GM21576 (cell line): Measurements from ENCODE around the gene CDH11.

Experiments used
- ATAC-seq: cut with Tn5 transposase; IDR thresholded peaks from one replicate; pipeline ENCODE4 v1.9.1; 2021; ENCODE audit warnings: mild to moderate bottlenecking, moderate library complexity; ENCODE audit not compliant: unreplicated experiment

The CDH11 gene

GRCh38 chr16:64983963-64984362 is 137.9 kb downstream of the CDH11 start:
- no peak for ATAC-seq

DNA sequence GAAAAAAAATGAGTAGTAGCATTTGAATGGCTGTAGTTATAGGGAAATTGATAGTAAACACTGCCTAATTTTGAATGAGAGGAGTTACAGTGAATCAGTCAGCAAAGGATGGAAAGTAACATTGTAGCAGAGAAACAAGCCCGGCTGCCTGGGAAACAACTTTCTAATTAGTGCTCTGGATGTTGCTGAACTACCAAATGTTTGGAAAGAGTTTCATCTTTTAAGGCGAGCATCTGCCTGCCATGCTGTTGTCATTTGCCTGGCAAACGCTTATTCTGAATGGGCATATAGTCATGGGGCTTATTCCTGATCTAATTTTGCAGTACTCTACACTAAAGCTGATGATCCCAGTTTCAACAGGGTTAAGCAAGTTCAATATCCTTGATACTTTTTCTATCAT is 138.6 kb downstream of the CDH11 start:
- ATAC-seq = no peak

- no peak for ATAC-seq
Observed at GRCh38 chr16:64982581-64982980, 139.3 kb downstream of the CDH11 start.

- ATAC-seq = no peak
Observed at GRCh38 chr16:64981568-64982281, 140.1 kb downstream of the CDH11 start.

DNA sequence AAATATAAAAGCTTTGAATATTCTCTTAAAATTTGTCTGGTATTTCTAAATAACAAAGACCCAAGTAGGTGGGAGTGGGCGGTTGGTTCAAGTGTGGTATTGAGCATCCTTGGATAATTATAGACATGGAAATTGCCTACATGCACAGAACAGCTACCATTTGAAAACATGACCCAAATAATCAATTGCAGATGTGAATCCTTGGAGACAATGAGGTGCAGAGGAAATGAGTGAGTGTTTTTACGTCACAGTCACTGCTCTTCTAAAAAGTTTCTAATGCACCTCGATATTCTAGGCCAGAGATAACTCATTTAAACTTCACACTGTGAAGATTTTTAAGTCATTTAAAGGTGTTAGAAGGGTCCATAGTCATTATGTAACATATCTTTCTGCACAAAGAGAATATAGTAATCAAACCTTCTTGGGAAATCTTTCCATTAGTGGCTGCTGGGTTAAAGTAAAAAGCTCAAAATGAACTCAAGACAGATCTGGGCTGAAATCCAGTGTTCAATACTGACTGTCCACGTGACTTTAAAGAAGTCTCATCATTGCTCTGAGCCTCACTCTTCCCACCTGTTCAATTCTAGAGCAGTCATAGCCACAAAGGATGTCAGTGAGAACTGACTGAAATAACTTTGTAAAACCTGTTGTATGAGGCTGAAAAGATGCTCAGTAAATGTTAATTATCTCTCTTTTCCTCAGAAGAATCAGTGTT is 144.5 kb downstream of the CDH11 start:
- no peak for ATAC-seq

DNA sequence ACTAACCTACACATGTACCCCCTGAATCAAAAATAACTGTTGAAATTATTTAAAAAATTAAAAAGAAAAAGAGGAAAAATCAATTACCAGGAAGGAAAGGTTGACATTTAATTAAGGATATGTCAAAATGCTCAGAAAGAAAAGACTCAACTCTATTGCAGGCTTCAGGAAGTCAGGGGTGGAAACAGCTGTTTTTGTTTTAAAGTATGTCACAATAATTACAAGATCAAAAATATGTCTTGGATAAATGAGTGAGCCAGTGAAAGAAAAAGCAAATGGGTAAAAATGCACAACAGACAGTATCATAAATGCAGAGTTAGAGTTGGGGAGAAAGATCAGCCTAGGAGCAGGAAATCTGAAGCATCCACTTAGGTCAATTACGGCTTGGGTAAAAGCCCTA is 146.0 kb downstream of the CDH11 start:
- no peak for ATAC-seq

GRCh38 chr16:64974381-64974780 is 147.5 kb downstream of the CDH11 start:
- ATAC-seq = no peak

GRCh38 chr16:64973171-64973570 is 148.7 kb downstream of the CDH11 start:
- no peak for ATAC-seq

GRCh38 chr16:64971171-64971570 is 150.7 kb downstream of the CDH11 start:
- ATAC-seq = no peak

- ATAC-seq = no peak
Observed at GRCh38 chr16:64969221-64969620, 152.6 kb downstream of the CDH11 start.

DNA sequence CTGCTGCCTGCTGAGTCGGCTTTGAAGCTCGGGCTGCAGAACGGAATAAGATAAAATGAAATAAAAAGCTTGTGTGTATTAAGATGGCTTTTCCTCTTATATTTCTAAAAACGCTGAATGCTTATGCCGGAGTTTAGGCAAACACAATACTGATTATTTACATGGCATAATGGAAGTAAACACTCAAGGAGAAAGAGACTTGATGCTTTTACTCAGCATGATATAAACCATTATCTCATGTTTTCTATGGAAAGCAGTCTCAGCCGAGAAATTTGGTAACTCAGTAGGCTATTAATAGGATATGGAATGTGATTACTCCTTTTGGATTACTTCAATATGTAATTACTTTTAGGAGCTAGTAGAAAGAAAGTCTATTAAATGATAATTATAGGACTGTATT is 153.3 kb downstream of the CDH11 start:
- no peak for ATAC-seq

GRCh38 chr16:64964126-64964540 is 157.7 kb downstream of the CDH11 start:
- no peak for ATAC-seq

- ATAC-seq = no peak
Observed at GRCh38 chr16:64962786-64963185, 159.1 kb downstream of the CDH11 start.

DNA sequence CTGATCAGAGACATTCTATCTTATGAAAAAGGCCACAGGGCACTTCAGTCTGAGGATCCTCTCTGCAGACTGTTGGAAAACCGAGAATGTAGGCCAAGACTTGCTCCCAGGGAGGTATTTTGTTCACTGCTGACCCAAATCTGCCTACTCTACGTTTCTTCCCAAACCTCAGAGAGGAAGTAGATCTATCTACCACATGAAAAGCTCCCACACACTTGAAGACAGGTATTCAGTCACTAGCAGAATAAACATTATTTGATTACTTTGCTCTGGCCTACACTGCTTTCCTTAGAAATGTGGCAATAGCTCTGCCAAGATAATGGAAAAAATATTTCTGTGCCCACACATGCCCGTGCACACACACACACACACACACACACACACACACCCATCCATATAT is 164.6 kb downstream of the CDH11 start:
- ATAC-seq = no peak

GRCh38 chr16:64952177-64952576 is 169.7 kb downstream of the CDH11 start:
- no peak for ATAC-seq

GRCh38 chr16:64951193-64951592 is 170.7 kb downstream of the CDH11 start:
- ATAC-seq = no peak

DNA sequence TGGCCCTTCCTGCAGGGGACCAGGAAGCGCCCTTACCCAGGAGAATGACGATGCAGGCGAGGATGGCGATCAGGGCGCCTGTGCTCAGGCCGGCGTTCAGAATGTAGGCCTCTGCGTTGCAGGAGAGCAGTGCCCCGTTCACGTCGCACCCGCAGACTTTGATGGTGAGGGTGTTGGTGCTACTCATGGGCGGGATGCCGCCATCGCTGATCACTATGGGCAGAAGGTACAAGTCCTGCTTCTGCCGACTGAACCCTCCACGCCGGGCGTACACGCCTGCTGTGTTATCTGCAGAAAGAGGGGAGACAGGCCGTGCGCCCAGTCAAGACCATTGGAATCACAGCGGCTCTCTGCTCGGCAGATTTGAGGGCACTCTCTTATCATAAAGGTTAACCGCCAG is 171.1 kb downstream of the CDH11 start:
- ATAC-seq = no peak

GRCh38 chr16:64950262-64950661 is 171.6 kb downstream of the CDH11 start:
- no peak for ATAC-seq

GRCh38 chr16:64948056-64948455 is 173.8 kb downstream of the CDH11 start:
- ATAC-seq = no peak

DNA sequence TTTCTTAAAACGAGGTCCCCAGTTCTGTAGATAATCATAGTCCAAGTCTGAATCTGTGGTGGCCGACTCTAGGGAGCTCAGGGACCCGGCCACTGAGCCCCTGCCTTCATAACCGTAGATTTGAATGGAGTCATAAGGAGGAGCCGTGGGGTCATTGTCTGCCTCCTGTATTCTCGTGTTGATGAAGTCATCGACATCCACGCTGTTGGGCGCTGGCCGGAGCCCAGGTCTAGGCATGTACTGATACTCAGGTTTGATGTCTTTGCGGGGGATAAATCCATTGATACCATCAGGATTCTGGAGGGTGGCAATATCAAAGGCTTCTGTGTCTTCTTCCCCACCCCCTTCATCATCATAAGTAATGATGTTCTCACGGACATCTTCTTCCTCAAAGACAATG is 174.2 kb downstream of the CDH11 start:
- no peak for ATAC-seq

GRCh38 chr16:64933885-64934284 is 188.0 kb downstream of the CDH11 start:
- no peak for ATAC-seq

- no peak for ATAC-seq
Observed at GRCh38 chr16:64926476-64926875, 195.4 kb downstream of the CDH11 start.

- no peak for ATAC-seq
Observed at GRCh38 chr16:64925166-64925565, 196.7 kb downstream of the CDH11 start.
